ENCODE data around the gene IRGC.

Gene IRGC

GRCh38 chr19:43754503-43755255 is 38.8 kb downstream of the IRGC start, which contains the start of gene SMG9 (continued):
- no peak for TF ChIP-seq MEIS1 (CRISPR knock-in tag; IDR thresholded peaks at IDR 0.05; ENCODE audit: borderline replicate concordance)
- no peak for TF ChIP-seq ZNF510 (tag by site-specific recombination; IDR thresholded peaks at IDR 0.05; ENCODE audit: insufficient replicate concordance)
- TF ChIP-seq ZBTB21 (tag by site-specific recombination; IDR thresholded peaks at IDR 0.05): peak; percentile 58
- peak; percentile 70 for TF ChIP-seq ZBTB11 (tag by site-specific recombination; conservative IDR thresholded peaks at IDR 0.05; ENCODE audit: low read depth)
- peak; percentile 96 for TF ChIP-seq ZFHX2 (tag by site-specific recombination; conservative IDR thresholded peaks at IDR 0.05)
- TF ChIP-seq ZBTB20 (tag by site-specific recombination; IDR thresholded peaks at IDR 0.05): peak; percentile 92; the same call in 1 of the 2 replicates
- peak; percentile 61 for TF ChIP-seq OVOL3 (tag by site-specific recombination; IDR thresholded peaks at IDR 0.05)
- TF ChIP-seq ZNF155 (tag by site-specific recombination; IDR thresholded peaks at IDR 0.05): no peak
- peak; percentile 99 for TF ChIP-seq YY1 (tag by site-specific recombination; IDR thresholded peaks at IDR 0.05)
- peak; percentile 90 for TF ChIP-seq ZIC2 (tag by site-specific recombination; IDR thresholded peaks at IDR 0.05)
- no peak for TF ChIP-seq ZNF747 (tag by site-specific recombination; IDR thresholded peaks at IDR 0.05)
- peak; percentile 93; the same call in 1 of the 2 replicates for TF ChIP-seq ZNF24 (tag by site-specific recombination; IDR thresholded peaks at IDR 0.05)
- peak; percentile 85 for TF ChIP-seq ZNF629 (tag by site-specific recombination; IDR thresholded peaks at IDR 0.05)
- peak; percentile 83 for TF ChIP-seq ZBTB44 (tag by site-specific recombination; IDR thresholded peaks at IDR 0.05)
- peak; percentile 99 for TF ChIP-seq ZNF600 (tag by site-specific recombination; IDR thresholded peaks at IDR 0.05)
- no peak; the same call in 1 of the 2 replicates for TF ChIP-seq ZNF121 (tag by site-specific recombination; IDR thresholded peaks at IDR 0.05)
- 0 out of 2 replicates have a peak, but pooled peaks have one; percentile 35 for TF ChIP-seq ZNF518A (tag by site-specific recombination; conservative IDR thresholded peaks at IDR 0.05; ENCODE audit: low read depth)
- peak; percentile 99 for TF ChIP-seq ZNF561 (tag by site-specific recombination; IDR thresholded peaks at IDR 0.05; ENCODE audit: borderline replicate concordance)
- peak; percentile 91 for TF ChIP-seq KLF17 (tag by site-specific recombination; IDR thresholded peaks at IDR 0.05)
- TF ChIP-seq EGR2 (tag by site-specific recombination; IDR thresholded peaks at IDR 0.05; ENCODE audit: low read depth): peak; percentile 89
- no peak for TF ChIP-seq TCF7L2 (IDR thresholded peaks at IDR 0.05; ENCODE audit: borderline replicate concordance, low read depth, low read length)
- TF ChIP-seq ZNF366 (tag by site-specific recombination; conservative IDR thresholded peaks at IDR 0.05): peak; percentile 93
- TF ChIP-seq ZNF184 (tag by site-specific recombination; IDR thresholded peaks at IDR 0.05): peak; percentile 75; the same call in 1 of the 2 replicates
- no peak; the same call in 1 of the 2 replicates for TF ChIP-seq ZBTB6 (tag by site-specific recombination; IDR thresholded peaks at IDR 0.05)
- no peak for TF ChIP-seq ZNF571 (tag by site-specific recombination; IDR thresholded peaks at IDR 0.05)
- TF ChIP-seq MZF1 (tag by site-specific recombination; IDR thresholded peaks at IDR 0.05; ENCODE audit: borderline replicate concordance): peak; percentile 57
- no peak for TF ChIP-seq ZNF114 (tag by site-specific recombination; IDR thresholded peaks at IDR 0.05)
- peak; percentile 98 for TF ChIP-seq ZNF335 (tag by site-specific recombination; conservative IDR thresholded peaks at IDR 0.05)
